Urinary bladder (tissue), 4 donors: ENCODE data around the gene AGO1. TPM values are rescaled to one million over a fixed set of nuclear protein-coding genes. Genes with fewer than 3 reads are reported as not detected.
"Not testable (repeated sequence)": the region's sequence is repeated elsewhere in the genome, so short reads cannot be mapped to it uniquely, and the experiment has no call there.

Experiments
- DNase-seq: peaks from one replicate; pipeline ENCODE4 v3.0.0-alpha.2; 2015; ENCODE audit errors: extremely low spot score
- H3K27ac ChIP-seq: one replicate; pipeline ENCODE4 v1.5.1; 2013; ENCODE audit warnings: low read depth, mild to moderate bottlenecking, moderate library complexity
- H3K36me3 ChIP-seq: one replicate; pipeline ENCODE4 v1.6.1; 2013; ENCODE audit warnings: mild to moderate bottlenecking, moderate library complexity; ENCODE audit not compliant: insufficient read depth
- H3K4me1 ChIP-seq: one replicate; pipeline ENCODE4 v1.6.1; 2013; ENCODE audit warnings: mild to moderate bottlenecking, moderate library complexity; ENCODE audit not compliant: insufficient read depth
- H3K4me3 ChIP-seq: one replicate; pipeline ENCODE4 v1.5.1; 2013; ENCODE audit warnings: low read depth, low read length
- WGBS: extraction: QIAGEN DNeasy Blood & Tissue Kit; methylation state at CpG from one replicate; pipeline ENCODE4 v1.1.7; 2013; 5-methylcytosine and 5-hydroxymethylcytosine counted together
- polyA plus RNA-seq: library from polyadenylated mRNA; stranded (reverse); fragments of 200-250 nt; gene quantifications from one replicate; pipeline ENCODE4 v1.2.3, GENCODE V29; 2013
- total RNA-seq: library from RNA; depleted of rRNA; stranded (reverse); fragments of >200 nt; gene quantifications from one replicate; pipeline ENCODE4 v1.2.3, GENCODE V29; 2014
- donor health status: healthy with polysubstance abuse.
- donor health status: healthy.

The AGO1 gene
- total and polyA plus RNA-seq, 2 donors = 9.4 to 10.6 TPM

- Histone ChIP-seq H3K36me3 (no peaks in the 10 kb centered on the region), H3K4me3 (no peak overlapping the region), H3K27ac (no peak overlapping the region), H3K4me1 (no peaks in the 10 kb centered on the region)
- WGBS = 36% methylated on average over 2 of the region's 2 CpGs
- DNase-seq = peak; percentile 71
These were observed 52.7 kb downstream of the AGO1 start for GRCh38 chr1:35935442-35936388.

DNA sequence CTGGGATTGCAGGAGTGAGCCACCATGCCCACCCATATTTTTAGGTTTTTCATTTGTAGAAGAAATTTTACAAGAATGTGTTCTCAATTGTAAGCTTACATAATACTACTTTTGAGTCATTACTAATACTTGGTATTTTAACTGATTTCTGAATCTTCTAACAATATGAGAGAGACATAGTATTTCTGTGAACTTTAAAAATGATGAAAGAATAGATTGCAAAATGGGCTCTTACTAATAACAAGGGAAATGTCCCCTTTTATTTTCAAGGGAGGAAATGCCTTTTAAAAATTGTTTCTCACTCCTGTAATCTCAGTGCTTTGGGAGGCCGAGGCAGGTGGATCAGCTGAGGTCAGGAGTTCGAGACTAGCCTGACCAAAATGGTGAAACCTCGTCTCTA is 53.8 kb downstream of the AGO1 start:
- no peak overlapping the region for H3K27ac ChIP-seq

GRCh38 chr1:35939484-35939883 is 56.5 kb downstream of the AGO1 start:
- H3K4me3 ChIP-seq = no peak overlapping the region
- DNase-seq = no peak
- no peaks in the 10 kb centered on the region for H3K36me3 ChIP-seq
- 97% methylated on average over 3 of the region's 3 CpGs for WGBS
- H3K27ac ChIP-seq = no peak overlapping the region
- no peaks in the 10 kb centered on the region for H3K4me1 ChIP-seq

More for the DNA sequence above, 53.8 kb downstream of the AGO1 start:
- Histone ChIP-seq H3K36me3 (no peaks in the 10 kb centered on the region), H3K4me3 (no peak overlapping the region), H3K4me1 (no peaks in the 10 kb centered on the region)
- WGBS = 92% methylated on average over 3 of the region's 3 CpGs
- DNase-seq = no peak

GRCh38 chr1:35945327-35945726 is 62.3 kb downstream of the AGO1 start:
- no peak for DNase-seq
- H3K36me3 ChIP-seq = no peaks in the 10 kb centered on the region
- WGBS = 46% methylated on average over 2 of the region's 2 CpGs
- H3K4me1 ChIP-seq = no peaks in the 10 kb centered on the region
- no peak overlapping the region for H3K4me3 ChIP-seq
- no peak overlapping the region for H3K27ac ChIP-seq

DNA sequence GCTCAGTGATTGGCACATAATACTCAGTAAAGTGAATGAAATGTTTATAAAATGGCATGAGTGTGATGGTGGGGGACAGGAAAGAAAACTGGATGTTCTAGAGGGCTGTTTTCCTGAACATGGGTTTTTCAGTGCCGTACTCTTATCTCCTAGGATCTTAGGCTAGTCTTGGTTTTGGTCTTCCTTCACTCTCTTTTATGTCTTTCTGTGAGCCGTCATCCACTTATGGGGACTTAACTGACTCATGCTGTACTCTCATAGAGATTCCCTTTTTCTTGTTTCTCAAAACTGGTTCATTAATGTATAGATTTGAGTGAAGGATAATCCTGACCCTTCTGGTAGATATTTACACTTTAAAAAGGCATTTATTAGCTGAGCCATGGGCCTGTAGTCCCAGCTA is 64.5 kb downstream of the AGO1 start:
- WGBS = 88% methylated on average over 2 of the region's 2 CpGs

GRCh38 chr1:35958558-35958957 is 75.5 kb downstream of the AGO1 start:
- WGBS = 30% methylated on average over 1 of the region's 1 CpG
- Histone ChIP-seq H3K4me1 (no peaks in the 10 kb centered on the region), H3K4me3 (no peak overlapping the region), H3K27ac (no peak overlapping the region), H3K36me3 (no peaks in the 10 kb centered on the region)
- no peak for DNase-seq

More for the DNA sequence above, 64.5 kb downstream of the AGO1 start:
- no peak for DNase-seq
- no peak overlapping the region for H3K27ac ChIP-seq
- no peaks in the 10 kb centered on the region for H3K4me1 ChIP-seq
- H3K36me3 ChIP-seq = no peaks in the 10 kb centered on the region
- no peak overlapping the region for H3K4me3 ChIP-seq

GRCh38 chr1:35959304-35959703 is 76.3 kb downstream of the AGO1 start:
- WGBS = 34% methylated on average over 3 of the region's 3 CpGs
- no peaks in the 10 kb centered on the region for H3K4me1 ChIP-seq
- no peak for DNase-seq
- H3K27ac ChIP-seq = no peak overlapping the region
- no peaks in the 10 kb centered on the region for H3K36me3 ChIP-seq
- no peak overlapping the region for H3K4me3 ChIP-seq

GRCh38 chr1:35962952-35963351 is 79.9 kb downstream of the AGO1 start:
- Histone ChIP-seq H3K36me3 (no peaks in the 10 kb centered on the region), H3K4me3 (no peak overlapping the region), H3K27ac (no peak overlapping the region), H3K4me1 (no peaks in the 10 kb centered on the region)
- no peak for DNase-seq
- WGBS = 71% methylated on average over 2 of the region's 2 CpGs

GRCh38 chr1:35964277-35964676 is 81.3 kb downstream of the AGO1 start:
- 96% methylated on average over 1 of the region's 1 CpG for WGBS
- not testable (repeated sequence) for DNase-seq, H3K4me3 ChIP-seq, H3K27ac ChIP-seq, H3K4me1 ChIP-seq, H3K36me3 ChIP-seq

DNA sequence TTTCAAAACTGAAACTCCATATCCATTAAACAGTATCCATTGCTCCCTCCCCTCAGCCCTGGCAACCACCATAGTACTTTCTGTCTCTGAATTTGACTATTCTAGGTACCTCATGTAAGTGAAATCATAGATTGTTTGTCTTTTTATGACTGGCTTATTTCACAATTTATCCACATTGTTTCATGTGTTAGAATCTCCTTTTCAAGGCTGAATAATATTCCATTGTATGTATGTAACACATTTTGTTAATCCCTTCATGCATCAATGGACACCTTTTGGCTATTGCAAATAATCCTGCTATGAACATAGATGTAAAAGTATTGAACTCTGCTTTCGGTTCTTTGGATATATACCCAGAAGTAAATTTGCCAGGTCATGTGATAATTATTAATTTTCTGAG is 85.4 kb downstream of the AGO1 start:
- DNase-seq = no peak
- Histone ChIP-seq H3K27ac (no peak overlapping the region), H3K36me3 (peaks cover 2% of the 10 kb centered on the region), H3K4me3 (no peak overlapping the region), H3K4me1 (no peaks in the 10 kb centered on the region)
- 100% methylated on average over 1 of the region's 1 CpG for WGBS

DNA sequence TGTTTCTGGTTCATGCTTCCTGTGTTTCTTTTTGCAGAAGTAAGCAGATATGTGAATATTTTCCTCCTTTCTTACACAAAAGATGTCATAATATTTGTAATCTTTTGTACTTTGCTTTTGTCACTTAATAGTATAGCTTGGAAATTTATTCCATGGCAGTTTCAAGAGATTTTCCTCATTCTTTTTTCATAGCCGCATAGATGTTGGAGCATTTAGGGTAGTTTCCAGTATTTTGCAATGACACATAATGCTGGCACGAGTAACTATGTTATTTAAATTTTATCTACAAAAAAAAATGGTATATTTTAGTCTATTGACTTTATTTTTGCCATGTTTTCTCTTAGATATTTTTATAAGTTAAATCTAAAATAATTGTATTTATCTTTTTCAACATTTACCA is 88.6 kb downstream of the AGO1 start:
- WGBS = 97% methylated on average over 2 of the region's 2 CpGs
- Histone ChIP-seq H3K36me3 (peaks cover 2% of the 10 kb centered on the region), H3K27ac (no peak overlapping the region), H3K4me1 (no peaks in the 10 kb centered on the region), H3K4me3 (no peak overlapping the region)
- DNase-seq = no peak

DNA sequence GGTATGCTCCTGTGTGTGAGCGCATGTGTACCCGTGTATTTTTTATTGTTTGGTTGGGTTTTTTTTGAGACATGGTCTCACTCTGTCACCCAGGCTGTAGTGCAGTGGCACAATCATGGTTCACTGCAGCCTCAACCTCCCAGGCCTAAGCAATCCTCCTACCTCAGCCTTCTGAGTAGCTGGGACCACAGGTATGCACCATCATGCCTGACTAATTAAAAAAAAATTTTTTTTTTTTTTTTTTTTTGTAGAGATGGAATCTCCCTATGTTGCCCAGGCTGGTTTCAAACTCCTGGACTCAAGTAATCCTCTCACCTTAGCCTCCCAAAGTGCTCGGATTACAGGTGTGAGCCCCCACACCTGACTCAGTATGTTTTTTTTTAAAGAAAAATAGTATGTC is 89.6 kb downstream of the AGO1 start:
- not testable (repeated sequence) for H3K36me3 ChIP-seq, H3K4me1 ChIP-seq
- WGBS = 98% methylated on average over 3 of the region's 3 CpGs

DNA sequence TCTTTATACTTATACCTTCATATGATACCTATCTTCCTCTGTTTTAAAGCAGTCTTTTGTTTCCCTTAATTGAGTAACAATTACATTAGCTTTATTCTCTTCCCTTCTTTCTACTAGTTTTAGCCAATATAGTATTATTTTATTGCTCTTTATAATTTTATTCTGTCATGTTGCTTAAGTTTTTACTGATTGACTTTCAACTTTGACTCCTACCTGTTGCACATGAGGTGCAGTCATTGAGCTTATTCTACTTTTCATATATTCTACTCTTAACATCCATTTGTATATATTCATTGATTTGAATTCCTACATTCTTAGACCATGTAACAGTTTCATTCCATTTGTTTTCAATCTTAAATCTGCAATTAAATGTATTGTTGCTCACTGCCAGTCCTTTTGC is 97.1 kb downstream of the AGO1 start:
- no peak for DNase-seq
- no peaks in the 10 kb centered on the region for H3K4me1 ChIP-seq
- no peaks in the 10 kb centered on the region for H3K36me3 ChIP-seq
- H3K4me3 ChIP-seq = no peak overlapping the region
- H3K27ac ChIP-seq = no peak overlapping the region

More for the DNA sequence above, 89.6 kb downstream of the AGO1 start:
- not testable (repeated sequence) for H3K4me3 ChIP-seq, H3K27ac ChIP-seq, DNase-seq
